ENCODE measurements around the gene CYB561D2. TPM values are rescaled to one million over a fixed set of nuclear protein-coding genes. Genes with fewer than 3 reads are reported as not detected.

CYB561D2 gene
- total RNA-seq, 1 experiment from 2014 or later: 27.5 TPM

DNA sequence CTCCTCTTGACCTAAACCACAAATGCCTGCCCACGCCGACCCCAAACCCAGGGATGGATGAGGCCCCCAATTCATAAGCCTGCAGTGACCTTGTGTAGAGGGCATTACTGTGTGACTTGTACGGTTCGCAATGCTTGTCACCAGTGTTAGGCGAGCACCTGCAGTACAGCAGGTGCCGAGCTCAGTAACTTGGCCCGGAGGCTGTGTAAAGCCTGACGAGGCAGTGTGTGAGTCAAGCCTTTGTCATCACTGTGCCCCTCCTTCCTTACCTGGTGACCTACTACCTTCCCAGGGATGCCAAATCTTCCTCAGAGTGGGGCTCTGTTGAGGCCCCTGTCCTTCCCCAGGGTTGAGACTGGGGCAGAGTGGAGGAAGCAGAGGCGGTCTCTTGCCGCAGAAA lies 45.8 kb downstream of the CYB561D2 start:
- H3K27me3 ChIP-seq (ENCODE audit: control insufficient read depth, insufficient read depth, low read length): no peaks in the 10 kb centered on the region

DNA sequence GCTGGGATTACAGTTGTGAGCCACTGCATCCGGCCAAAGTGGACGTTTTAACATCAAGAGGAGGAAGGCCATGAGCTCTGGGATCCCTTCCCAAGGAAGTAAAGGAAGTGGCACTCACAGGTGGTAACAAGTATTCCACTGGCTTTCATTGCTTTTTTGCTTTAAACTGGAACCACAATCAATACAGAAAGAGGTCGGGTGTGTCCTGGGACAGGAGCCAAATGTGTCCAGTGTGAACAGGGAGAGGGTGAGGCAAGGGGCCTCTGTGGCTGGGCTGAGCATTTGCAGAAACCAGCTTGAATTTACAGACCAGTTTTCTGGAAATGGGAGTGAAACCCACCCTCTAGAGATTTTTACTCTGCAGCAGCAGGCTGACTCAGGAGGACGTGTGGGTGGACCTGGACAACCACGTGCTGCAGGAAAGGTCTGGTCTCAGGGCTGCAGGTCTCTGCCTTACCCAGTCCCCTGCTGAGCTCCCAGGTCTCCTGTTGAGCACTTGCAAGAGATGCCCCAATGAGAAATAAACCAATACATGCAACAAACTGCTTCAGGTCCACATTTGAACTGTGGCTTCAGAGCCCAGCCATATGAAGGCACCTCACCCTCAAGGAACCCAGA lies 51.4 kb downstream of the CYB561D2 start:
- H3K36me3 ChIP-seq (ENCODE audit: control insufficient read depth, insufficient read depth, low read length): no peaks in the 10 kb centered on the region
- CTCF ChIA-PET: interaction anchor here (0.6 kb wide), 1 partner anchor 10 kb away, joined by 8 read pairs; no protein-coding TSS in a partner anchor
- DNase-seq (ENCODE audit: low read depth, low spot score): no peak
- no peak for ATAC-seq
- no peaks in the 10 kb centered on the region for H3K27me3 ChIP-seq (ENCODE audit: control insufficient read depth, insufficient read depth, low read length)
- H3K27ac ChIP-seq (ENCODE audit: low read length): no peak overlapping the region
- no peaks in the 10 kb centered on the region for H3K4me1 ChIP-seq (ENCODE audit: control insufficient read depth, insufficient read depth, low read length)
- POLR2A ChIA-PET: no interaction called here
- H3K4me3 ChIP-seq (ENCODE audit: low read depth in 2 of 2, low read length in 2 of 2): no peak overlapping the region
- H3K9me3 ChIP-seq (ENCODE audit: control insufficient read depth, insufficient read depth, low read depth, low read length): no peaks in the 10 kb centered on the region
- in situ Hi-C loops (cut with HindIII; ENCODE audit: low pct_unique_long_range_greater_than_20kb, low sequenced_read_pairs): no loop called here
- intact Hi-C loops (cut with micrococcal nuclease; ENCODE audit: unreplicated experiment): no loop called here
- TF ChIP-seq TCF7L2 (IDR thresholded peaks at IDR 0.05; ENCODE audit: low read depth, low read length): no peak
- no peak for TF ChIP-seq POLR2AphosphoS5 (IDR thresholded peaks at IDR 0.05; ENCODE audit: low read depth, low read length)
- TF ChIP-seq, protein P1, sequence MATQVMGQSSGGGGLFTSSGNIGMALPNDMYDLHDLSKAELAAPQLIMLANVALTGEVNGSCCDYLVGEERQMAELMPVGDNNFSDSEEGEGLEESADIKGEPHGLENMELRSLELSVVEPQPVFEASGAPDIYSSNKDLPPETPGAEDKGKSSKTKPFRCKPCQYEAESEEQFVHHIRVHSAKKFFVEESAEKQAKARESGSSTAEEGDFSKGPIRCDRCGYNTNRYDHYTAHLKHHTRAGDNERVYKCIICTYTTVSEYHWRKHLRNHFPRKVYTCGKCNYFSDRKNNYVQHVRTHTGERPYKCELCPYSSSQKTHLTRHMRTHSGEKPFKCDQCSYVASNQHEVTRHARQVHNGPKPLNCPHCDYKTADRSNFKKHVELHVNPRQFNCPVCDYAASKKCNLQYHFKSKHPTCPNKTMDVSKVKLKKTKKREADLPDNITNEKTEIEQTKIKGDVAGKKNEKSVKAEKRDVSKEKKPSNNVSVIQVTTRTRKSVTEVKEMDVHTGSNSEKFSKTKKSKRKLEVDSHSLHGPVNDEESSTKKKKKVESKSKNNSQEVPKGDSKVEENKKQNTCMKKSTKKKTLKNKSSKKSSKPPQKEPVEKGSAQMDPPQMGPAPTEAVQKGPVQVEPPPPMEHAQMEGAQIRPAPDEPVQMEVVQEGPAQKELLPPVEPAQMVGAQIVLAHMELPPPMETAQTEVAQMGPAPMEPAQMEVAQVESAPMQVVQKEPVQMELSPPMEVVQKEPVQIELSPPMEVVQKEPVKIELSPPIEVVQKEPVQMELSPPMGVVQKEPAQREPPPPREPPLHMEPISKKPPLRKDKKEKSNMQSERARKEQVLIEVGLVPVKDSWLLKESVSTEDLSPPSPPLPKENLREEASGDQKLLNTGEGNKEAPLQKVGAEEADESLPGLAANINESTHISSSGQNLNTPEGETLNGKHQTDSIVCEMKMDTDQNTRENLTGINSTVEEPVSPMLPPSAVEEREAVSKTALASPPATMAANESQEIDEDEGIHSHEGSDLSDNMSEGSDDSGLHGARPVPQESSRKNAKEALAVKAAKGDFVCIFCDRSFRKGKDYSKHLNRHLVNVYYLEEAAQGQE (IDR thresholded peaks at IDR 0.05; ENCODE audit: insufficient read depth in 1 of 2, low read depth in 2 of 2, low read length in 1 of 2): no peak
- TF ChIP-seq, protein P2, sequence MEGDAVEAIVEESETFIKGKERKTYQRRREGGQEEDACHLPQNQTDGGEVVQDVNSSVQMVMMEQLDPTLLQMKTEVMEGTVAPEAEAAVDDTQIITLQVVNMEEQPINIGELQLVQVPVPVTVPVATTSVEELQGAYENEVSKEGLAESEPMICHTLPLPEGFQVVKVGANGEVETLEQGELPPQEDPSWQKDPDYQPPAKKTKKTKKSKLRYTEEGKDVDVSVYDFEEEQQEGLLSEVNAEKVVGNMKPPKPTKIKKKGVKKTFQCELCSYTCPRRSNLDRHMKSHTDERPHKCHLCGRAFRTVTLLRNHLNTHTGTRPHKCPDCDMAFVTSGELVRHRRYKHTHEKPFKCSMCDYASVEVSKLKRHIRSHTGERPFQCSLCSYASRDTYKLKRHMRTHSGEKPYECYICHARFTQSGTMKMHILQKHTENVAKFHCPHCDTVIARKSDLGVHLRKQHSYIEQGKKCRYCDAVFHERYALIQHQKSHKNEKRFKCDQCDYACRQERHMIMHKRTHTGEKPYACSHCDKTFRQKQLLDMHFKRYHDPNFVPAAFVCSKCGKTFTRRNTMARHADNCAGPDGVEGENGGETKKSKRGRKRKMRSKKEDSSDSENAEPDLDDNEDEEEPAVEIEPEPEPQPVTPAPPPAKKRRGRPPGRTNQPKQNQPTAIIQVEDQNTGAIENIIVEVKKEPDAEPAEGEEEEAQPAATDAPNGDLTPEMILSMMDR (IDR thresholded peaks at IDR 0.05): no peak
- TF ChIP-seq SIN3A (IDR thresholded peaks at IDR 0.05; ENCODE audit: borderline replicate concordance, insufficient read depth, low read depth, low read length): no peak
- no TSS peak for BruUV-seq (replicated peaks)

More for the DNA sequence above, 45.8 kb downstream of the CYB561D2 start:
- no peaks in the 10 kb centered on the region for H3K9me3 ChIP-seq (ENCODE audit: control insufficient read depth, insufficient read depth, low read depth, low read length)
- no peak overlapping the region for H3K4me3 ChIP-seq (ENCODE audit: low read depth in 2 of 2, low read length in 2 of 2)
- ChIA-PET CTCF (no interaction called here), POLR2A (no interaction called here)
- no peak for TF ChIP-seq POLR2AphosphoS5 (IDR thresholded peaks at IDR 0.05; ENCODE audit: low read depth, low read length)
- no peak for TF ChIP-seq SIN3A (IDR thresholded peaks at IDR 0.05; ENCODE audit: borderline replicate concordance, insufficient read depth, low read depth, low read length)
- no peak for TF ChIP-seq TCF7L2 (IDR thresholded peaks at IDR 0.05; ENCODE audit: low read depth, low read length)
- TF ChIP-seq, protein P1 (IDR thresholded peaks at IDR 0.05; ENCODE audit: insufficient read depth in 1 of 2, low read depth in 2 of 2, low read length in 1 of 2): no peak
- TF ChIP-seq, protein P2 (IDR thresholded peaks at IDR 0.05): no peak
- BruUV-seq (replicated peaks): no TSS peak
- ATAC-seq (no peak), DNase-seq (ENCODE audit: low read depth, low spot score) (no peak)
- intact Hi-C loops (cut with micrococcal nuclease; ENCODE audit: unreplicated experiment): no loop called here
- no peaks in the 10 kb centered on the region for H3K4me1 ChIP-seq (ENCODE audit: control insufficient read depth, insufficient read depth, low read length)
- in situ Hi-C loops (cut with HindIII; ENCODE audit: low pct_unique_long_range_greater_than_20kb, low sequenced_read_pairs): no loop called here
- no peak overlapping the region for H3K27ac ChIP-seq (ENCODE audit: low read length)
- no peaks in the 10 kb centered on the region for H3K36me3 ChIP-seq (ENCODE audit: control insufficient read depth, insufficient read depth, low read length)
